Measurements from ENCODE around the gene SMAD7.

Gene SMAD7

GRCh38 chr18:48957616-48958015 is 6.9 kb upstream of the SMAD7 start:
- no peak for TF ChIP-seq SUZ12 (IDR thresholded peaks at IDR 0.05)
- TF ChIP-seq SP1 (IDR thresholded peaks at IDR 0.05) = no peak
- no peak for TF ChIP-seq ARNT (IDR thresholded peaks at IDR 0.05)
- TF ChIP-seq FOXA1 (IDR thresholded peaks at IDR 0.05) = no peak
- TF ChIP-seq L3MBTL2 (conservative IDR thresholded peaks at IDR 0.05) = no peak
- TF ChIP-seq FOXK2 (IDR thresholded peaks at IDR 0.05) = no peak
- no peak for TF ChIP-seq HDGF (IDR thresholded peaks at IDR 0.05; ENCODE audit: borderline replicate concordance)
- TF ChIP-seq LEF1 (IDR thresholded peaks at IDR 0.05; ENCODE audit: borderline replicate concordance) = no peak
- TF ChIP-seq CTBP1 (IDR thresholded peaks at IDR 0.05; ENCODE audit: borderline replicate concordance) = no peak
- ChIA-PET CTCF (interaction anchor here (1.0 kb wide), 1 partner anchor 65 kb away, joined by 3 read pairs; no protein-coding TSS in a partner anchor), POLR2A (no interaction called here)
- DNase-seq (ENCODE audit: extremely low spot score) = no peak

GRCh38 chr18:48957136-48957535 is 6.4 kb upstream of the SMAD7 start:
- ChIA-PET CTCF (interaction anchor here (1.0 kb wide), 1 partner anchor 66 kb away, joined by 3 read pairs; no protein-coding TSS in a partner anchor), POLR2A (no interaction called here)
- no peak for TF ChIP-seq SUZ12 (IDR thresholded peaks at IDR 0.05)
- no peak for TF ChIP-seq ARNT (IDR thresholded peaks at IDR 0.05)
- TF ChIP-seq PKNOX1 (IDR thresholded peaks at IDR 0.05) = no peak
- TF ChIP-seq SP1 (IDR thresholded peaks at IDR 0.05) = no peak
- TF ChIP-seq HDGF (IDR thresholded peaks at IDR 0.05; ENCODE audit: borderline replicate concordance) = no peak
- no peak for TF ChIP-seq LEF1 (IDR thresholded peaks at IDR 0.05; ENCODE audit: borderline replicate concordance)
- no peak for TF ChIP-seq TARDBP (IDR thresholded peaks at IDR 0.05)
- no peak for TF ChIP-seq CTBP1 (IDR thresholded peaks at IDR 0.05; ENCODE audit: borderline replicate concordance)
- TF ChIP-seq ELF4 (IDR thresholded peaks at IDR 0.05) = no peak
- no peak for TF ChIP-seq BHLHE40 (IDR thresholded peaks at IDR 0.05; ENCODE audit: borderline replicate concordance)
- TF ChIP-seq NFRKB (IDR thresholded peaks at IDR 0.05) = no peak
- no peak for TF ChIP-seq L3MBTL2 (conservative IDR thresholded peaks at IDR 0.05)
- no peak for TF ChIP-seq FOXA1 (IDR thresholded peaks at IDR 0.05)
- TF ChIP-seq FOXM1 (IDR thresholded peaks at IDR 0.05; ENCODE audit: borderline replicate concordance) = no peak
- no peak for TF ChIP-seq FOXK2 (IDR thresholded peaks at IDR 0.05)
- no peak for DNase-seq (ENCODE audit: extremely low spot score)

- POLR2A ChIA-PET = interaction anchor here (1.3 kb wide), 1 partner anchor 24 kb away, joined by 3 read pairs; no protein-coding TSS in a partner anchor
- TF ChIP-seq L3MBTL2 (conservative IDR thresholded peaks at IDR 0.05) (no peak), ARNT (IDR thresholded peaks at IDR 0.05) (no peak), NFRKB (IDR thresholded peaks at IDR 0.05) (no peak), TARDBP (IDR thresholded peaks at IDR 0.05) (no peak), HDGF (IDR thresholded peaks at IDR 0.05; ENCODE audit: borderline replicate concordance) (no peak), ELF4 (IDR thresholded peaks at IDR 0.05) (no peak), FOXA1 (IDR thresholded peaks at IDR 0.05) (no peak), SUZ12 (IDR thresholded peaks at IDR 0.05) (no peak), SP1 (IDR thresholded peaks at IDR 0.05) (no peak), BHLHE40 (IDR thresholded peaks at IDR 0.05; ENCODE audit: borderline replicate concordance) (no peak), ZNF384 (IDR thresholded peaks at IDR 0.05) (no peak), FOXM1 (IDR thresholded peaks at IDR 0.05; ENCODE audit: borderline replicate concordance) (no peak), CTBP1 (IDR thresholded peaks at IDR 0.05; ENCODE audit: borderline replicate concordance) (no peak), FOXK2 (IDR thresholded peaks at IDR 0.05) (no peak), PKNOX1 (IDR thresholded peaks at IDR 0.05) (no peak), LEF1 (IDR thresholded peaks at IDR 0.05; ENCODE audit: borderline replicate concordance) (no peak)
- no peak for DNase-seq (ENCODE audit: extremely low spot score)
- CTCF ChIA-PET = no interaction called here
Measured at GRCh38 chr18:48956356-48956755, 5.6 kb upstream of the SMAD7 start.

- no peak for TF ChIP-seq FOXK2 (IDR thresholded peaks at IDR 0.05)
- no peak for DNase-seq (ENCODE audit: extremely low spot score)
- CTCF ChIA-PET = interaction anchor here (0.5 kb wide), 1 partner anchor 129 kb away, joined by 3 read pairs; no protein-coding TSS in a partner anchor
- POLR2A ChIA-PET = interaction anchor here (1.3 kb wide), 1 partner anchor 23 kb away, joined by 3 read pairs; no protein-coding TSS in a partner anchor
Measured at GRCh38 chr18:48955830-48956261, 5.1 kb upstream of the SMAD7 start.

- ChIA-PET POLR2A (interaction anchor here (1.3 kb wide), 1 partner anchor 22 kb away, joined by 3 read pairs; no protein-coding TSS in a partner anchor), CTCF (interaction anchor here (0.5 to 0.7 kb wide), 2 partner anchors 23 to 129 kb away, joined by 3 read pairs; no protein-coding TSS in a partner anchor)
- no peak for DNase-seq (ENCODE audit: extremely low spot score)
- TF ChIP-seq TARDBP (IDR thresholded peaks at IDR 0.05) = no peak
- no peak for TF ChIP-seq SP1 (IDR thresholded peaks at IDR 0.05)
- TF ChIP-seq L3MBTL2 (conservative IDR thresholded peaks at IDR 0.05) = no peak
- no peak for TF ChIP-seq SUZ12 (IDR thresholded peaks at IDR 0.05)
- TF ChIP-seq ARNT (IDR thresholded peaks at IDR 0.05) = no peak
- no peak for TF ChIP-seq LEF1 (IDR thresholded peaks at IDR 0.05; ENCODE audit: borderline replicate concordance)
- no peak for TF ChIP-seq NFRKB (IDR thresholded peaks at IDR 0.05)
- no peak for TF ChIP-seq ELF4 (IDR thresholded peaks at IDR 0.05)
- no peak for TF ChIP-seq FOXA1 (IDR thresholded peaks at IDR 0.05)
- no peak for TF ChIP-seq HDGF (IDR thresholded peaks at IDR 0.05; ENCODE audit: borderline replicate concordance)
- no peak for TF ChIP-seq BHLHE40 (IDR thresholded peaks at IDR 0.05; ENCODE audit: borderline replicate concordance)
- TF ChIP-seq CTBP1 (IDR thresholded peaks at IDR 0.05; ENCODE audit: borderline replicate concordance) = no peak
- TF ChIP-seq FOXK2 (IDR thresholded peaks at IDR 0.05) = no peak
- TF ChIP-seq ZNF384 (IDR thresholded peaks at IDR 0.05) = no peak
- no peak for TF ChIP-seq PKNOX1 (IDR thresholded peaks at IDR 0.05)
- no peak for TF ChIP-seq FOXM1 (IDR thresholded peaks at IDR 0.05; ENCODE audit: borderline replicate concordance)
Measured at GRCh38 chr18:48954886-48955819, 4.4 kb upstream of the SMAD7 start.
